ENCODE results near the gene TMEM201.

GRCh38 chr1:9643351-9644256, 54.9 kb downstream of the TMEM201 start:
- TF ChIP-seq EZH2phosphoT487 (IDR thresholded peaks at IDR 0.05; ENCODE audit: borderline replicate concordance, low read length), result no peak
- TF ChIP-seq, protein P1, sequence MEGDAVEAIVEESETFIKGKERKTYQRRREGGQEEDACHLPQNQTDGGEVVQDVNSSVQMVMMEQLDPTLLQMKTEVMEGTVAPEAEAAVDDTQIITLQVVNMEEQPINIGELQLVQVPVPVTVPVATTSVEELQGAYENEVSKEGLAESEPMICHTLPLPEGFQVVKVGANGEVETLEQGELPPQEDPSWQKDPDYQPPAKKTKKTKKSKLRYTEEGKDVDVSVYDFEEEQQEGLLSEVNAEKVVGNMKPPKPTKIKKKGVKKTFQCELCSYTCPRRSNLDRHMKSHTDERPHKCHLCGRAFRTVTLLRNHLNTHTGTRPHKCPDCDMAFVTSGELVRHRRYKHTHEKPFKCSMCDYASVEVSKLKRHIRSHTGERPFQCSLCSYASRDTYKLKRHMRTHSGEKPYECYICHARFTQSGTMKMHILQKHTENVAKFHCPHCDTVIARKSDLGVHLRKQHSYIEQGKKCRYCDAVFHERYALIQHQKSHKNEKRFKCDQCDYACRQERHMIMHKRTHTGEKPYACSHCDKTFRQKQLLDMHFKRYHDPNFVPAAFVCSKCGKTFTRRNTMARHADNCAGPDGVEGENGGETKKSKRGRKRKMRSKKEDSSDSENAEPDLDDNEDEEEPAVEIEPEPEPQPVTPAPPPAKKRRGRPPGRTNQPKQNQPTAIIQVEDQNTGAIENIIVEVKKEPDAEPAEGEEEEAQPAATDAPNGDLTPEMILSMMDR (IDR thresholded peaks at IDR 0.05; ENCODE audit: low read depth, low read length, poor library complexity, severe bottlenecking), result no peak

Data from DOHH2 (cell line).